Endothelial cell of umbilical vein (primary cell): ENCODE data around the gene CD72. TPM values are rescaled to one million over a fixed set of nuclear protein-coding genes. Genes with fewer than 3 reads are reported as not detected.
A peak's percentile ranks its signal among the peaks of the same experiment; 100 is the strongest.

Experiments
- BruUV-seq: library from RNA; stranded (reverse); fragments of 400-500 nt; replicated peaks from 2 replicates; lab custom pipeline; 2021; lab: Mats Ljungman, UMichigan
- CTCF ChIA-PET: fragments of 300-600, 350-600 bp; sonication (Branson Sonifier 250); formaldehyde crosslinking; loops from one replicate; lab custom pipeline; 2021; ENCODE audit warnings: antibody characterized with exemption, inconsistent platforms; lab: Charles Lee
- POLR2A ChIA-PET: fragments of 300-600, 350-600 bp; sonication (Branson Sonifier 250); formaldehyde crosslinking; loops from one replicate; lab custom pipeline; 2021; ENCODE audit warnings: antibody characterized with exemption, inconsistent platforms; lab: Charles Lee
- DNase-seq: peaks from one replicate; pipeline ENCODE4 v3.0.0-alpha.2; 2011; ENCODE audit warnings: low read depth, low spot score
- FAIRE-seq: peaks from 2 replicates; lab custom pipeline; 2011; peaks lifted over from hg19 to GRCh38; lab: Jason Lieb, UNC
- H2AFZ ChIP-seq: 2 replicates; pipeline ENCODE4 v1.6.0; 2012; ENCODE audit warnings: low read depth, low read length, control low read depth, inconsistent platforms
- H3K27ac ChIP-seq: 2 replicates; pipeline ENCODE4 v1.5.1; 2011; ENCODE audit warnings: low read depth, mild to moderate bottlenecking, control low read depth, low read length, moderate library complexity; ENCODE audit not compliant: insufficient read depth
- H3K27me3 ChIP-seq, 2 experiments: 2 replicates each; pipeline versions ENCODE4 v1.6.0 to v1.6.1; 2011; ENCODE audit warnings: low read length in 2 of 2, mixed read lengths in 1 of 2; ENCODE audit not compliant: control insufficient read depth in 2 of 2, insufficient read depth in 2 of 2
- H3K36me3 ChIP-seq, 2 experiments: 2 replicates in 1 of 2; 3 replicates in 1 of 2; pipeline ENCODE4 v1.5.1; 2011; ENCODE audit warnings: low read length in 2 of 2, mild to moderate bottlenecking in 1 of 2, moderate library complexity in 1 of 2; ENCODE audit not compliant: control insufficient read depth in 2 of 2, insufficient read depth in 2 of 2; ENCODE audit errors: extremely low read depth in 1 of 2
- H3K4me1 ChIP-seq: 3 replicates; pipeline ENCODE4 v1.5.1; 2011; ENCODE audit warnings: mild to moderate bottlenecking, low read length; ENCODE audit not compliant: control insufficient read depth, insufficient read depth; ENCODE audit errors: extremely low read depth
- H3K4me2 ChIP-seq: 2 replicates; pipeline ENCODE4 v1.6.1; 2011; ENCODE audit warnings: low read length, control low read depth, mixed read lengths; ENCODE audit not compliant: insufficient read depth
- H3K4me3 ChIP-seq, 3 experiments: fragments of 200-600 bp in 1 of 3; sonication (generic), shearing (Covaris generic) in 1 of 3; replicated peaks in 1 of 3; 2 replicates each; pipeline ENCODE4 v1.5.1; 2011 to 2016; ENCODE audit warnings: control low read depth in 3 of 3, low read length in 3 of 3, mild to moderate bottlenecking in 2 of 3, inconsistent platforms in 1 of 3, low read depth in 1 of 3, moderate library complexity in 1 of 3; ENCODE audit not compliant: insufficient read depth in 1 of 3
- H3K79me2 ChIP-seq: 2 replicates; pipeline ENCODE4 v1.6.0; 2012; ENCODE audit warnings: low read length, inconsistent platforms; ENCODE audit not compliant: control insufficient read depth, insufficient read depth
- H3K9ac ChIP-seq: replicated peaks from 2 replicates; pipeline ENCODE3; 2011; ENCODE audit warnings: low read length, control low read depth; ENCODE audit not compliant: insufficient read depth; ENCODE audit errors: extremely low read depth
- H3K9me1 ChIP-seq: replicated peaks from 3 replicates; pipeline ENCODE4 v1.6.0; 2011; ENCODE audit warnings: mild to moderate bottlenecking, low read length; ENCODE audit not compliant: control insufficient read depth, insufficient read depth; ENCODE audit errors: extremely low read depth
- H3K9me3 ChIP-seq: replicated peaks from 2 replicates; pipeline ENCODE4 v1.5.1; 2012; ENCODE audit warnings: low read length, inconsistent platforms; ENCODE audit not compliant: control insufficient read depth, insufficient read depth
- H4K20me1 ChIP-seq: replicated peaks from 2 replicates; pipeline ENCODE3; 2011; ENCODE audit warnings: mild to moderate bottlenecking, low read length; ENCODE audit not compliant: control insufficient read depth, insufficient read depth; ENCODE audit errors: extremely low read depth
- CTCF ChIP-seq, 2 donors: IDR thresholded peaks; 1 replicate in 1 of 2; 2 replicates in 1 of 2; pipeline ENCODE4 v1.5.1; 2011; ENCODE audit warnings: low read length in 2 of 2, mild to moderate bottlenecking in 2 of 2, moderate library complexity in 2 of 2, control low read depth in 1 of 2, inconsistent platforms in 1 of 2, low read depth in 1 of 2; ENCODE audit not compliant: insufficient read depth in 1 of 2; ENCODE audit errors: extremely low read depth in 1 of 2
- EZH2 ChIP-seq: IDR thresholded peaks from 2 replicates; pipeline ENCODE4 v1.6.1; 2012; ENCODE audit warnings: borderline replicate concordance, low read depth, mild to moderate bottlenecking, moderate library complexity, low read length, inconsistent platforms; ENCODE audit not compliant: severe bottlenecking
- FOS ChIP-seq: IDR thresholded peaks from 2 replicates; pipeline ENCODE4 v1.6.1; 2011; ENCODE audit warnings: mild to moderate bottlenecking, low read length, moderate library complexity, borderline replicate concordance; ENCODE audit not compliant: insufficient read depth
- GATA2 ChIP-seq: IDR thresholded peaks from 2 replicates; pipeline ENCODE4 v1.7.0; 2011; ENCODE audit warnings: low read depth, mild to moderate bottlenecking, moderate library complexity, mixed read lengths, low read length; ENCODE audit not compliant: insufficient read length, insufficient read depth
- JUN ChIP-seq: IDR thresholded peaks from 2 replicates; pipeline ENCODE4 v1.6.1; 2011; ENCODE audit warnings: borderline replicate concordance, low read depth; ENCODE audit not compliant: insufficient read length, insufficient read depth
- MAX ChIP-seq: IDR thresholded peaks from 2 replicates; pipeline ENCODE4 v1.6.1; 2011; ENCODE audit not compliant: insufficient read depth, insufficient read length
- MYC ChIP-seq: IDR thresholded peaks from one replicate; pipeline ENCODE4 v1.6.1; 2011; ENCODE audit warnings: mild to moderate bottlenecking, low read depth, low read length
- POLR2A ChIP-seq: IDR thresholded peaks from 2 replicates; pipeline ENCODE4 v1.6.1; 2012; ENCODE audit warnings: low read depth, mild to moderate bottlenecking, control low read depth, low read length
- POLR2AphosphoS5 ChIP-seq: IDR thresholded peaks from 2 replicates; pipeline ENCODE4 v1.6.1; 2012; ENCODE audit warnings: low read depth, mild to moderate bottlenecking, control low read depth, low read length, moderate library complexity; ENCODE audit not compliant: insufficient read depth
- dilution Hi-C: fragments of 300-500 bp; cut with MboI; formaldehyde crosslinking; loops from one replicate; pipeline ENCODE4 v1.15.0; 2019; ENCODE audit warnings: low sequenced_read_pairs; ENCODE audit not compliant: extremely low pct_ligation_motif_present
- intact Hi-C: fragments of 100-400 bp; cut with micrococcal nuclease; formaldehyde crosslinking; loops from one replicate; pipeline ENCODE4 v1.10.0; 2022
- polyA plus RNA-seq, 4 experiments: library from polyadenylated mRNA; depleted of rRNA in 3 of 4; stranded (reverse) in 3 of 4; unstranded in 1 of 4; fragments of >200 nt; gene quantifications; 2 replicates each; pipeline versions ENCODE4 v1.2.1 to v1.2.3, GENCODE V29; 2011 to 2012; ENCODE audit warnings: missing spikeins in 1 of 4
- total RNA-seq: library from RNA; stranded (reverse); gene quantifications from 2 replicates; pipeline ENCODE4 v1.2.3, GENCODE V29; 2021

Gene CD72
- total and polyA plus RNA-seq, 2 donors (not counting 3 experiments of a cell fraction or from before 2014, with no cell fraction given): 0.39 TPM; not detected in 1

- peak overlapping the region; percentile 56 for H2AFZ ChIP-seq
- no peaks in the 10 kb centered on the region for H3K9me1 ChIP-seq
- peaks cover 3 to 14% of the 10 kb centered on the region in 2 experiments for H3K36me3 ChIP-seq
- peak overlapping the region; percentile 40 to 44 (median 41) for H3K4me3 ChIP-seq
- dilution Hi-C loops: no loop called here
- no peaks in the 10 kb centered on the region for H3K79me2 ChIP-seq
- intact Hi-C loops: loop anchor here (2.0 kb wide), 1 partner anchor 83 kb away; the partner anchor contains the start of gene TPM2
- no peaks in the 10 kb centered on the region for H3K27me3 ChIP-seq
- H3K4me1 ChIP-seq: peaks cover 16% of the 10 kb centered on the region
- H3K9ac ChIP-seq: peak overlapping the region; percentile 31
- H4K20me1 ChIP-seq: no peaks in the 10 kb centered on the region
- H3K27ac ChIP-seq: no peak overlapping the region
- CTCF ChIA-PET: no interaction called here
- H3K4me2 ChIP-seq: peak overlapping the region; percentile 51
- TF ChIP-seq MAX (no peak), FOS (no peak), JUN (no peak), MYC (no peak), EZH2 (no peak), GATA2 (no peak), POLR2A (no peak), POLR2AphosphoS5 (no peak), CTCF (IDR thresholded peaks at IDR 0.05; ENCODE audit: extremely low read depth in 1 of 2, insufficient read depth in 1 of 2, low read depth in 1 of 2, low read length in 2 of 2) (no peak)
- BruUV-seq: no TSS peak
- POLR2A ChIA-PET: no interaction called here
- FAIRE-seq: peak; percentile 47
- H3K9me3 ChIP-seq: no peaks in the 10 kb centered on the region
- DNase-seq: no peak
Measured at GRCh38 chr9:35605351-35606137, 12.7 kb downstream of the CD72 start.
